Measurements from ENCODE around the gene C1orf232. TPM values are rescaled to one million over a fixed set of nuclear protein-coding genes. Genes with fewer than 3 reads are reported as not detected.

C1orf232 gene
- polyA plus RNA-seq, 4 donors, result 0.22 to 0.40 (median 0.23) TPM; not detected in 1

DNA sequence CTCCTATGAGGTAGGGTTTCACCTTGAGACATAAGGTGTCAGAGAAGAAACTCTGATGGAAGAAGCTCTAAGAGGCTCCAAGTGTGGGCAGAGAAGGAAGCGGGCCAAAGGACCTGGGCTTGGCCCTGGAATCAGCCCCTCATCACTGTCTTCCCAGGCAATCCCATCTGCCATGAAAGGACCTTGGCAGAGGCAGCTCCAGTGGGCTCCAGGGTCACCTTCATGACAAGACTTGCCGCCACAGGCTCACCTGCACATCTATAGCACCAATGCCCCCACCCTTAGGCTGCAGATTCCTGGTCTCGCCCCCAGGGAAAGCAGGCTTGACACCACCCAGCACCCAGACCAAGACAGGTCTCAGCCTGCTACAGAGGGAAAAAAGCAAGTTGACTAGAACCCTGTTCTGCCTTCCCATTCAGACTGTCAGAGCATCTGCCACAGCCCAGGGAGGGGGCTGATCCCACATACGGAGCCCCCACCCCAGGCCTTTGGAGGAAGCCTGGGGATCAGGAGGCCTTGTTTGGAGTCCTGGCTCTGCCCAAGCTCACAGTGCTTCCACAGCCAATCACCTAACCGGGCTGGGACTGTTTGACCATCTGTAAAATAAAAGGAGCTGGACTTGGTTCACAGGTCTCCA, 10.4 kb downstream of the C1orf232 start:
- DNase-seq (ENCODE audit: low read depth in 4 of 4, low spot score in 2 of 4), result no peak

DNA sequence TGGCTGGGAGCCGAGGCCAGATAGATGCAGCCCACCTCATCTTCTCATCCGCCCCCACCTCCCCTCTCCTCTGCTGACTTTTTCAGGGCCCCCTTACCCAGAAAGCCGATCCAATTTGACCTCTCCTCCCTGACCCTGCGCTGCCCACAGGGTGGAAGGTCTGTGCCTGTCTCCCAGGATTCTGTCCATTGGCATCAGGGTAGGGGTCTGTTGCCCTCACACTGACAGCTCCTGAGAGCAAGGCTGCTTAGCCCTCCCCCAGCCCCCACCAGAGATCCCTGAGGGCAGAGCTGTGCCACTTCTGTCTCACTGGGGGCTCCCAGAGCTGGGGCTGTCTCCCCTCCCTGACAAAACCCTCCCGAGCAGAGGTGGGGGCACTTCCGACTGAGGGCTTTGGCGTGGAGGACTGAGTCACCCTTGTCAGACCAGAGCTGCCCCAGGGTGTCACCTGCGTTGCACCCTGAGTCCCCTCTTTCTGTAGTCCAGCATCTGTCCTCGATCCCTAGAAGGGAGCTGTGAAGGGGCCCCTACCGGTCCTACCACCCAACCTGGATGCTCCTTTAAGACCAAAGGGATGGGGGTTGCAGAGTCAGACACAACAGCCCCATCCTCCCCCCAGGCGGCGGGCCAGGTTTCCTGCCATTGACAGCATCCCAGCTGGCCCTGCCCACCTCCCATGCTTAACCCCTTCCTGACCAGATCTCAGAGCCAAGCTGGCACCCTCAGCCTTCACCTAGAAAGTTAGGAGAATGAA, 12.3 kb downstream of the C1orf232 start:
- DNase-seq (ENCODE audit: low read depth in 4 of 4, low spot score in 2 of 4), result no peak

DNA sequence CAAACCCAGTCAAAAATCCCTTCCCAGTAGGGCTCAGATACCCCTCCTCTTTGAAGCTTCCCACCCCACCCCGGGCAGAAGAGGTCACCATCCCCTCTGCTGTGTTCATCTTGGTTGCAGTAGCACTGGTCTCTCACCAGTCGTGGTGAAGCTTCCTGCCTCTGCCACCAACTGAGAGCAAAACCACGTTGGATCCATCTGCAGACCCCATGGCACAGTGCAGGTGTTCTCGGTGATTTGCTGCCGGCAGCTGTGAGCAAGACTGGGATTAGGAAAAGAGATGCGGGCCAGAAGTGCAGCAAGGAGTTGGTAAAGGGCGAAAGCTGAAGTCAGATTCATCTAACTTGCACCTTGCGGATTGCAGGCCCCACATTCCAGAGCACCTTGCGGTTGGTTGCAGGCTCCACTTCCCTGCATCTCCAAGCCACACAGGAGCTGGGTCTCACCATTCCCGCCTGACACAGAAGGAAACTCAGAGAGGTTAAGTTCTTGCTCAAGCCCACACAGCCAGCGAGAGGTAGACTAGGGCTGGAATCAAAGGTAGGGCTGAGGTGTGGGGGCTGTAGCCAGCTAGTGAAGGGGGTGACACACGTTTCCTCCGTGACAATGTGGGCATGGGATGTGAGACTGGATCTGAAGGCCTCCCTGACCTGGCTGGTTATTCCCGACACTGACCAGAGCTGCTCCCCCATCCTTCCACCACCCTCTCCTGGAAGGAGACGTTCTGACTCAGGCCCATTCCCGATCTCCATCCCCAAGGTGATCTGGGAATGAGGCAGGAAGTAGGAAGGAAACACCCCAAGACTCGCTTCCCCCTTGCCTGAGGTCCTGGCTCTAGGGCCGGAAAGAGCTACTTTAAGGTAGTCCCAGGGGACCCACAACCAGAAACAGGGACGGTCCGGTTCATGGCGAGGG, 13.1 kb downstream of the C1orf232 start:
- DNase-seq (ENCODE audit: low read depth in 4 of 4, low spot score in 2 of 4), result no peak

DNA sequence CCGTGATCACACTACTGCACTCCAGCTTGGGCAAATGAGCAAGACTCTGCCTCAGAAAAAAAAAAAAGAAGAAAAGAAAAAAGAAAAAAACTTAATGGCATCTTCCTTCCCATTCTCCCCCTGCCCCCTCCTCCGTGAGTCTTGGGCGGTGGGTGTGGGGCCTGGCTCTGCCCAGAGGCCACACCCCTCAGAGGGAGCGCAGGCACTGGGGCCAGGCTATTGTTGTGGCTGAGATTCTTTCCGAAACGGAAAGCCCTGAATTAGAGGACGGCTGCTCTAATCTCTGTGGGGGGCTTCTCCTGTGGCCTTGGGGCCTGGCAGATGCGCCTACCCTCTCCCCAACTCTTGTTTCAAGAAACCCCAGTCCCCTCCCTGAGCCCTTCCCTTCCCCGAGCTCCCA, 14.0 kb downstream of the C1orf232 start:
- DNase-seq (ENCODE audit: low read depth in 4 of 4, low spot score in 2 of 4), result no peak

DNA sequence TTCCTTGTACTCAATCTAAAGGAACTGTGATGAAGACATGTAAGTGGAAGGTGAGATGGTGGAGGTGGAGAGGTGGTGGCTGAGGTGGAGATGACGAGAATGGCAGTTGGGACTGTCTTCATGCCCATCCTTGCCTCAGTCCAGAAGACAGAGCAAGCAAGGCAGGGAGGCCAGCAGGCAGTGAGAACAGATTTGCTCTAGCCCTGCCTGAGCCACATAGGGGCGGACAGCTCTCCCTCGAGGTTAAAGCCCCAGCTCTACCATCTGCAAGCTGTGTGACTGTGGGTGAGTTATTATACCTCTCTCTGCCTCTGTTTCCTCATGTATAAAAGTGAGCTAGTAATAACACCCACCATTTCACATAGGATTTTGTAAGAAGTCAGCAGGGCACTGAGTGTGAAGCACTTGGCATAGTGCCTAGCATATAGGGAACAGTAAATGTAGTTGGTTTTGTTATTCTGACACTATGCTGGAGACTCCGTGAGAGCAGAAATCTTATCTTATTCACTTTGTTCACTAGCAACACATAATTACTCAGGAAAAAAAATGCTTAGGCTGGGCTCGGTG, 14.7 kb downstream of the C1orf232 start:
- no peak for DNase-seq (ENCODE audit: low read depth in 4 of 4, low spot score in 2 of 4)

DNA sequence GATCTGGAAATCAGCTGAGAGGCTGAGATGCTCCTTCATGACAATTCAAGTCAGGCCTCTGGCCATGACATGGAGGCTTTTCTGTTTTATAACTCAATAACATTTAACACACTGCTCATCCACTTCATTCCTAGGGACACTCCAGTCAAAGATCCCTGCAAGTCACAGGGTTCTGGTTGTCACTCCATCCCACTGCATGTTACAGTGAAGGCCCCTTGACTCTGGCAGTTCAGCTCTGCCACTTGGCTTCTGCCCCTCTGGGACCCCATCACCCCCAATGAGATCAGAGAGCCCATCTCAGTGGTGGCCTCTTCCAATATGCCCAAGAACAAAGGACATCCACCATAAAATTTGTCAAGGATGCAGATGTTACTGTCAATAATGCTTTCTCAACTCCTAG, 19.9 kb downstream of the C1orf232 start:
- DNase-seq (ENCODE audit: low read depth in 4 of 4, low spot score in 2 of 4), result no peak

DNA sequence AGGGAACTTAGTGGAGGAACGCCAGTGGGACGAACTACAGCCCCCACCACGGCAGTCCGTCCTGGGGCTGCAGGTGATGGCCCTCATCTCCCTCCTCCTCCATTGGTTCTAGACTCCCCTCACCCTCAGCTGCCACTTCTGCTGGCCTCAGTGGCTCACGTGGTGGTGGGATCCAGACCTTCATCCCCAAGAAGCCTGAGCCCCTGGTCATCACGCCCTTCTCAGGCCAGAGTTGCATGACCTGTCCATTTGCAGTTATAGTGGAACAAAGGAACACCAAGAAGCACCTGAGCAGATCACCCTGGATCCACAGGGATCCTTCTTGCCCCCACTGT, 22.8 kb downstream of the C1orf232 start:
- DNase-seq (ENCODE audit: low read depth in 4 of 4, low spot score in 2 of 4), result no peak

DNA sequence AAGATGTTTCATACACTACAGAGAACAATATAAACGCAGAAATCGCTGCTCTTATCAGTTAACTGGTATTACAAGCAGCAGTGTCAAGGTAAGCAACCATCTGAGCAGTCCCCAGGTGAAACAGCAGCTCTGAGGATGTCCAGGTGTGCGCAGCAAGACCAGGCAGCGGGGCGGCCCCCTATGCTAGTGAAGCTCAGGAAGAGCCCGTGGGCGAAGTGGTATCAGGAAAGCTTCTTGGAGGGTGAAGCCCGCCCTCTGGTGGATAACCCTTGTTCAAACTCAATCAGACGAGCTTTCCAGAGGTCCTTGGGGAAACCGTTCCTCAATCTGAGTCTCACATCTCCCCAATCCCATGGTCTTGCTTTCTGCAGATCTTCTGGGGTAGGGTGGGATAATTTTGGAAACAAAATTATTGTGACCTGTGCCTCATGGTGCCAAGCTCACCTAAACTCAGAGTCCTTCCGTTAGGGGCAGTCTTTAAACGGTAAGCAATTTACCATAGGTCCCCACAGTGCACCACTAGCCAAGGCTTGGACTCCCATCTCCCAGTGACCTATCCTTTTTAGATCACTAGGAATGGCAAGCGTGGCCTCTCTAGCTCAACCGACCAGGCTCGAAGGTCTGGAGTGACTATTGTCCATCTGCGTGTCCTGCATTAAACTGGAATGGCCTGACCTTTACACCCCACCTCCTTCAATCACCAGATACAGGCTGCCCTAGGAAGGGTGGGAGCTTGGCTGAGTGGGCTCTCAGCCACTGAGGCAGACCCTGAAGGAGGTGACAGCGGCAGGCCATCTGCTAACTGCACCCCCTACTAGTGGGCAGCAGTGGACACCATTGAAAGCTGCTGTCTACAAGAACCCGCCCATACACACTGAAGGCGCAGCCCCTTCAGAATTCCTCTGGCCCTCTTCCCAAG, 23.5 kb downstream of the C1orf232 start:
- DNase-seq (ENCODE audit: low read depth in 4 of 4, low spot score in 2 of 4), result peak in 1 of 4 donors; percentile 76

DNA sequence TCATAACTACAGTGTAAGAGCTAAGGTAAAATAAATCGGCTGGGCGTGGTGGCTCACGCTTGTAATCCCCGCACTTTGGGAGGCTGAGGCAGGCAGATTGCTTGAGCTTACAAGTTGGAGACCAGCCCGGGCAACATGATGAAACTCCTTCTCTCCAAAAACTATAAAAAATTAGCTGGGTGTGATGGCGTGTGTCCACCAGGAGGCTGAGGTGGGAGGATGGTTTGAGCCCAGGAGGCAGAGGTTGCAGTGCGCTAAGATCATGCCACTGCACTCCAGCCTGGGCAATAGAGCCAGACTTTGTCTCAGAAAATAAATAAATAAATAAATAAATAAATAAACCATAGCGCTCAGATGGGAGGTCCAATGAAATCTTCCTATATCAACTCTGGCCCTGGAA, 26.6 kb downstream of the C1orf232 start:
- no peak for DNase-seq (ENCODE audit: low read depth in 4 of 4, low spot score in 2 of 4)

DNA sequence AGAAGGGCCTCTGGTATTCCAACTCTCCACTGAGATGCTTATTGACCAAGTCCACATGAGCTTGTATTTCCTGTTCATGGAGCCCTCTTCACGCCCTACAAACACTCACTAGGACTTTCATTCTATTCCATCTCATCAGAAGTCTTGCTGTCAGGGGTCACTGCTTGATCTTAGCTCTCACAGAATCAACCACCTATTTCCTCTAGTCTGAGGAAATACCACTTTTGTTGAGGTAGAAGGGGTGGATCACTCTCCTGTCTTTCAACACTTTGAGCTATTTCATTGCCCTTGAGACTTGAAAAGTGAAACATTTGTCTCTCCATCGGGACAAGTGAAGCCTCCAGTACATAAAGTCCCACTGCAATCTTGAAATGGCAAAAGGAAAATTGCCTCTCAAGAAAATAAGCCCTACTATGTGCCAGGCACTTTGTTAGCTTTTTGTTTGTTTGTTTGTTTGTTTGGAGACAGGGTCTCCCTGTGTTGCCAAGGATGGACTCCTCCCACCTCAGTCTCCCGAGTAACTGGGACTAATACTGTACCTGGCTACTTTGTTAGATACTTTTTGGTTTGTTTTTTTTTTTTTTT, 29.7 kb downstream of the C1orf232 start:
- DNase-seq (ENCODE audit: low read depth in 4 of 4, low spot score in 2 of 4), result no peak

DNA sequence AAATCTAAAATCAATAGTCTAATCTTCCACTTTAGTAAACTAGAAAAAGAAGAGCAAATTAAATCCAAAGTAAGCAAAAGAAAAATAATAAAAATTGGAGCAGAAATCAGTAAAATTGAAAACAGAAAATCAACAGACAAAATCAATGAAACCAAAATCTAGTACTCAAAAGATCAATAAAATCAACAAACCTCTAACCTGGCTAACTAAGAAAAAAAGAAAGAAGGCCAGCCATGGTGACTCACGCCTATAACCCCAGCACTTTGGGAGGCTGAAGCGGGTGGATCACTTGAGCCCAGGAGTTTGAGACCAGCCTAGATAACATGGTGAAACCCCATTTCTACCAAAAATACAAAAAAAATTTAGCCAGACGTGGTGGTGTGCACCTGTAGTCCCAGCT, 34.3 kb downstream of the C1orf232 start:
- DNase-seq (ENCODE audit: low read depth in 4 of 4, low spot score in 2 of 4), result no peak

DNA sequence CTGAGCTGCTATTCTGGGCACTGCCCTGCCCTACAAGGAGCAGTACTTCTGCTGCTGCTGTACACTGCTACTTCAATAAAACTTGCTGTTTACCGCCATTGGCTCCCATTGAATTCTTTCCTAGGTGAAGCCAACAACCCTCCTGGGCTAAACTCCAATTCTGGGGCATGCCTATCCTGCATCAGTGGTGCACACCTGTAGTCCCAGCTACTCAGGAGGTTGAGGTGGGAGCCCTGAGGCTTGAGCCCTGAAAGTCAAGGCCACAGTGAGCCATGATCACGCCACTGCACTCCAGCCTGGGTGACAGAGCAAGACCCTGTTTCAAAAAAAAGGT, 36.0 kb downstream of the C1orf232 start:
- no peak for DNase-seq (ENCODE audit: low read depth in 4 of 4, low spot score in 2 of 4)

DNA sequence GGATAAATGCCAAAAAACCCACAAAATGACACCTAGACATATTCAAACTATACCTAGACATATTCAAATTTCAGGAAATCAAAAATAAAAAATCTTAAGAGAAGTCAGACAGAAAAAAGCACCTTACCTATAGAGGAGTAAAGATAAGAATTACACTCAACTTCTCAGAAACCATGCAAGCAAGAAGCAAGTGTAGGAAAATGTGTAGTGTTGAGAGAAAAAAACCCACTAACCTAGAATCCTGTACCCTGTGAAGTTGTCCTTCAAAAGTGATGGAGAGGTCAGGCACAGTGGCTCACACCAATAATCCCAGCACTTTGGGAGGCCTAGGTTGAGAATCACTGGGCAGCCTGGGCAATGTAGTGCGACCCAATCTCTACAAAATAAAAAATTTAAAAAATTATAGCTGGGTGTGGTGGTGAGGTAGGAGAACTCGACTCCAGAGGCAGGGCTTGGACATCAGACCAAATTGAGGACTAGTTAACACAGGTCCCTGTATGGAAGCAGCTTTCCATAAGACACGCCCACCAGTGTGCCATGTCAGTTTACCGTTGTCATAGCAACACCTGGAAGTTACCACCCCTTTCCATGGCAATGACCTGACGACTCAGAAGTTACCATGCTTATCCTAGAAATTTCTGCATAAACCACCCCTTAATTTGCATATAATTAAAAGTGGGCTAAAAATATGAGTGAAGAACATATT, 36.5 kb downstream of the C1orf232 start:
- no peak for DNase-seq (ENCODE audit: low read depth in 4 of 4, low spot score in 2 of 4)

DNA sequence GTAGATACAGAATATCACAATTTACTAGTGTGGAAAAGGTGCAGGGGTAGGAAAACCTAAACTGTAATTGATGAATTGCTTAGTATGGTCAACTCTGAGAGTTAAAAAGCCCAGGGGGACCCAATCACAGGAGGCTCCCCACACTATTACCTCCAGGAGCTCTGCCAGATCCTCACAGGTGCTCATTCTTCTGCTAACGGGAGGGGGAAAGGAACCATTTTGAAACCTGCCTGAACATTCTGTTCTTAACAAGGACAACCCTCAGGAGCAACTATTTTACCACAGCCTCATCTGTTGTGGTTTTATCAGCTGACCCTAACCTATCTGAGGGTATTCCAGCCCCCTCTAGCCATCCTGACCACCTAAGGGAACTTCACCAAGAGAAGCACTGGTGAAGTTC, 38.1 kb downstream of the C1orf232 start:
- DNase-seq (ENCODE audit: low read depth in 4 of 4, low spot score in 2 of 4), result no peak

DNA sequence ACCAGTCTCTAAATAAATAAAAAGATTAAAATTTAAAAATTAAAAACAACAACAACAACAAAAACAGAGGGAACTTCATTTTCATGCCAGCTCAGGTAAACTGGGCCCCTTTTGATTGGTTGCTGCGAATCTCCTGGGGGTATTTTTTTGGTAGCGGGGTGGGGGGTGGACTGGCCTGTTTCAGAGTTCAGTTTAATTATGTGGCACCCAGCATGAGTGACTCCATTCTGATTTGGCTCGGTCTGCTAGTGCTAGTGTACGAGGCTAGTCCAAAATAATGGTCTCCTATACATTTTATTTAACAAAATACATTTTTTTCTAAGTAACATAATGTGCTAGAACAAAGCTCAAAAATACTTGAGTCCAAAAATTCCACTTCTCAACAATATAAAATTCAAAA, 39.0 kb downstream of the C1orf232 start:
- no peak for DNase-seq (ENCODE audit: low read depth in 4 of 4, low spot score in 2 of 4)

DNA sequence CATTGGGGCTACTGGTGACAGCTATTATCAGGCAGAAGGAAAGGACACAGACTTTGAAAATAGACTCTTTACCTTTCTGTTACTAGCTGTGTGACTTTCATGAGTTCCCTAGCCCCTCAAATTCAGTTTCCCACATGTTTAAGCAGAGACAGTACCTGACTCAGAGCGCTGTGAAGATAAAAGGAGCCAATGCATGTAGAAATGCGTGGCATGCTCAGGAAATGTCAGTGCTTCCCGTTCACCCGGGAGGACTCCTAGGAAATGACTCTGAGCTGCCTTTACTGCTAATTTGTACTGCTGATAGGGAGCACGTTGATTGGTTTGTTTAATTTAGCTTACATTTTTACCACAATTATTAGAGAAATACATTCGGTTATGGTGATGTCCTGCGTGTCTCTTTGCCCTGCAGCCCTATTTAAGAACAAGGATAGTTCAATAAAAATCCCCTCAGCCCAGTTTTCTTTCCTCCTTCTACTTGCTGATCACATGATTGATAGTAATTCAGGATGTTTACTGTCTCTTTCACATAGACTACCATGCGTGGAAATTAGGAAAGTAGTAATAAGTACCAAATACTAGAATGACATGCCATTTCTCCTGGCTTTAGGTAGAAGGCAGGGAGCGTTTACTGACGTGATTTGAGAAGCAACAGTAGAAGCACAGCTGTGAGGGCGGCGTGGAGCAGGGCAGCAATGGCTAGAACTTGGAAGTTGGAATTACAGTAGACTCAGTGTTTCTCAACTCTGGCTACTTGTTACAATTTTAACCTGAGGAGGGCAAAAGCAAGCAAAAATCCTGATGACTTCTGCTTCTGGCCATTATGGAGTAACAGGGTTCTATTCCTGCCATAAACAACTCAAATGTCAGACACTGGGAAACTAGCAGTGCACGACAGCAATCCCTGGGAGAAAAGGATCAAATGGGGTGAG, 41.3 kb downstream of the C1orf232 start:
- DNase-seq (ENCODE audit: low read depth in 4 of 4, low spot score in 2 of 4), result no peak

DNA sequence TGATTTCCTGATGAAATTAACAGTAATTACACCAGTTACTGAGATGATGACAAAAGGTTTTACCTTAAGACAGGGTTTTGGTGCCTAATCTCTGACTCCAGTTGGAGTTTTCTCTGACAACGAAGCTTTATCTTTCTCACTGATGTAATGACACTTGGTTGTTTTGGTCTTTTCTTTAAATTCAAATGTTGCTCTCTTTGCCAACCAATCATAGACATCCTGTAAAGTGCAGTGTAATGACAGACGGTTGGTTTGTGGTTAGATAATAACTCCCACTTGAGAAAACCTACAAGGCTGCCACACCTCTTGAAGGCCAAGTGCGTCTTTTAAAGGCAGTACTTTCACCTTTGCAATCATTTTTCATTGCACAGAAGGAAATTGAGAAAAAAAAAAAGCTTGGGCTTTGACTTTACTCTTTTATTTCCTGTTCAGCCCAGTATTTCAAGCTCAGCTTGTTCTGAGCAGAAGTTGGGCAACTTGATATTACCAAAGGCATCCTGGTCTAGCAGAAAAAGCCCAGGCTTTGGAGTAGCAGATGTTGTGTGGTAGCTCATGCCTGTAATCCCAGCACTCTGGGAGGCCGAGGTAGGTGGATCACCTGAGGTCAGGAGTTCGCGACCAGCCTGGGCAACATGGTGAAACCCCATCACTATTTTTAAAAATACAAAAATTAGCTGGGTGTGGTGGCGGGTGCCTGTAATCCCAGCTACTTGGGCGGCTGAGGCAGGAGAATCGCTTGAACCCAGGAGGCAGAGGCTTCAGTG, 42.3 kb downstream of the C1orf232 start:
- DNase-seq (ENCODE audit: low read depth in 4 of 4, low spot score in 2 of 4), result no peak

DNA sequence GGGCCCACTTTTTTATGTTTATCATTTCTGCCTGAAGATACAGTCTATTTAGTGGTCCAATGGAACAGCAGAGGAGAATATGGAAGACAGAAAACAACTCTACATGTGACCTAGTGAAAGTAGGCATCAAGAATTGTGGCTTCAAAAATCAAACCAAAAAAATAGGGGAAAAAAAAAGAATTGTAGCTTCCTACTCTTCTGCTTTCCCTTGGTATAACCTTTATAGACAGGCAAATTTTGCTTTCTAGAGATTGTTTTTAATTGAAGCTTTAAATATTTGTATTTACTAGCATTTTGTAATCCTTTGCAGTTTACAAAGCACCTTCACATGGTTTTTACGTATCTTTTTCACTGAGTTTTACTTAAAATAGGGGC, 42.8 kb downstream of the C1orf232 start:
- no peak for DNase-seq (ENCODE audit: low read depth in 4 of 4, low spot score in 2 of 4)
